ENCODE results near the gene MTA1. TPM values are rescaled to one million over a fixed set of nuclear protein-coding genes. Genes with fewer than 3 reads are reported as not detected.
A peak's percentile ranks its signal among the peaks of the same experiment; 100 is the strongest.

MTA1 gene
- total and polyA plus RNA-seq, 10 of the 15 experiments (the other 5 are each of a cell fraction or from before 2014, with no cell fraction given), result 0.14 to 162 (median 30.6) TPM

DNA sequence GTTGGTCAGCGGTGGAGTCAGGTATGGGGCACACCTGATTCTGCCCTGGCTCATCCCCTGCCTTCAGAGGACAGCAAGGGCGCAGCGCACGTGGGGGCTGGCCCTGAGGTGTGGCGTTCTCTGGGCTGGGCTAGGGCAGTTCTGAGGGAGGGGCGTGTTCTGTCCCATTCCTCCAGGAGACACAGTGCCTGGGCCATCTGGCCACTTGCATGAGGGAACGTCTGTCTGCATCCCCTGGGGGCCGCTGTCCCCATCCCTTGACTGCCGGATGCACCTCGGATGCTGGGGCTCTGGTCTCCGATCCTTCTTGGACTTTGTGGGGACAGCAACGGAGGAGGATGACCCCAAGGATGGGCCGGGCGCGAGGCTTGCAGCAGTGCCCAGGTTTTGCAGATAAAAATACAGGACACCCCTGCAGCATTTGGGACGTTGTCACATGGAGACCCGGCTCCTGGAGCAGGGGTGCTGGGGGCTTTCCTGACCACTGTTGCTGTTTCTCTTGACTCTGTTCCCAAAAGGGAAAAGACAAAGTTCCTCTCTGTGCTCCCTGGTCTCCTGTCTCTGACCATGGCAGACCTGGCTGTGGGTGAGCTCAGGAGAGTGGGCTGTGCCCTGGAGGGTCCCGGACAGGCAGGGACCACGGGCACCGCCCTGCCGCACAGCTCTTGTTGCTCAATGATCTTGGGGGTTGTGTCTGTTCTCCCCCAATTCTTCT, 6.9 kb downstream of the MTA1 start:
- H3K9me3 ChIP-seq (replicated peaks; ENCODE audit: control insufficient read depth, insufficient read depth, low read length), result no peaks in the 10 kb centered on the region; the same call in 2 of the 3 replicates
- H3K27ac ChIP-seq (ENCODE audit: control insufficient read depth, insufficient read depth), result no peak overlapping the region
- in situ Hi-C loops (cut with MboI), result no loop called here
- no peak for FAIRE-seq
- no peaks in the 10 kb centered on the region for H3K27me3 ChIP-seq (replicated peaks in 1 of 2; ENCODE audit: control insufficient read depth in 2 of 2, insufficient read depth in 2 of 2, low read length in 1 of 2)
- H2AFZ ChIP-seq (ENCODE audit: control insufficient read depth, low read depth, low read length), result no peak overlapping the region
- 99% methylated on average over 20 of the region's 21 CpGs for WGBS (ENCODE audit: insufficient coverage, insufficient replicate concordance, low lambda C conversion rate, missing lambda C conversion rate)
- intact Hi-C loops (cut with micrococcal nuclease; ENCODE audit: unreplicated experiment), result no loop called here
- ChIA-PET RAD21 (ENCODE audit: unreplicated experiment) (no interaction called here), SMC1A (ENCODE audit: uncharacterized antibody, unreplicated experiment) (no interaction called here), CTCF (no interaction called here), POLR2A (no interaction called here)
- no peak overlapping the region for H3K4me3 ChIP-seq
- H3K4me1 ChIP-seq (ENCODE audit: control insufficient read depth, insufficient read depth, low read length), result peaks cover 9% of the 10 kb centered on the region
- no peak for DNase-seq (ENCODE audit: low read depth, low spot score)
- H3K36me3 ChIP-seq (ENCODE audit: control insufficient read depth in 2 of 2, insufficient read depth in 2 of 2, low read length in 1 of 2), result peaks cover 4 to 9% of the 10 kb centered on the region in 2 experiments; a peak in 3 of 4 replicates
- peaks cover 47% of the 10 kb centered on the region for H3K79me2 ChIP-seq (ENCODE audit: control insufficient read depth, insufficient read depth, low read length)
- ATAC-seq, result no peak
- H3K4me2 ChIP-seq (ENCODE audit: control insufficient read depth, insufficient read depth), result no peak overlapping the region
- no peak overlapping the region for H3K9ac ChIP-seq (ENCODE audit: control insufficient read depth, insufficient read depth, low read length)
- H4K20me1 ChIP-seq (ENCODE audit: control insufficient read depth, insufficient read depth), result no peaks in the 10 kb centered on the region; the same call in 1 of the 2 replicates
- BruUV-seq (replicated peaks), result no TSS peak
- TF ChIP-seq POLR2A (IDR thresholded peaks at IDR 0.05; ENCODE audit: low read depth, low read length) (0 out of 2 replicates have a peak, but pooled peaks have one; percentile 29), NR2C2 (IDR thresholded peaks at IDR 0.05; ENCODE audit: borderline replicate concordance, control insufficient read depth, insufficient read length, low read depth) (no peak), RUNX3 (IDR thresholded peaks at IDR 0.05; ENCODE audit: low read length) (no peak)

DNA sequence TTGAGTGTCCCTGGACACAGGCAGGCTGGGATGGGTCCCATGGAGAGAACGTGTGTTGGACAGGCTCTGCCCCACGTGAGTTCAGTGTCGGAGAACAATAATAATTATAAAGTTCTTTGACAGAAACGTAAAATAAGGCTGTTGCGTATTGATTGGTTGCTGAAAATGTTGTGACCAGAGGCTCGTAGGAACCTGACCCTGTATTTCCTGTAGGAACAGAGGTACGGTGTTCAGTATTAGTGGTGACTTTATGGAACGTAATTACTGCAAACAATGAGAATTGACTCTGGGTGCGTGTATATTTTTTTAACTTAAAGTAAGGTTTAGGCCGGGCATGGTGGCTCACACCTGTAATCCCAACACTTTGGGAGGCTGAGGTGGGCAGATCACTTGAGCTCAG, 7.8 kb downstream of the MTA1 start:
- 96% methylated on average over 10 of the region's 10 CpGs for WGBS (ENCODE audit: insufficient coverage, insufficient replicate concordance, low lambda C conversion rate, missing lambda C conversion rate)
- CTCF ChIA-PET, result no interaction called here
- TF ChIP-seq, protein P1, sequence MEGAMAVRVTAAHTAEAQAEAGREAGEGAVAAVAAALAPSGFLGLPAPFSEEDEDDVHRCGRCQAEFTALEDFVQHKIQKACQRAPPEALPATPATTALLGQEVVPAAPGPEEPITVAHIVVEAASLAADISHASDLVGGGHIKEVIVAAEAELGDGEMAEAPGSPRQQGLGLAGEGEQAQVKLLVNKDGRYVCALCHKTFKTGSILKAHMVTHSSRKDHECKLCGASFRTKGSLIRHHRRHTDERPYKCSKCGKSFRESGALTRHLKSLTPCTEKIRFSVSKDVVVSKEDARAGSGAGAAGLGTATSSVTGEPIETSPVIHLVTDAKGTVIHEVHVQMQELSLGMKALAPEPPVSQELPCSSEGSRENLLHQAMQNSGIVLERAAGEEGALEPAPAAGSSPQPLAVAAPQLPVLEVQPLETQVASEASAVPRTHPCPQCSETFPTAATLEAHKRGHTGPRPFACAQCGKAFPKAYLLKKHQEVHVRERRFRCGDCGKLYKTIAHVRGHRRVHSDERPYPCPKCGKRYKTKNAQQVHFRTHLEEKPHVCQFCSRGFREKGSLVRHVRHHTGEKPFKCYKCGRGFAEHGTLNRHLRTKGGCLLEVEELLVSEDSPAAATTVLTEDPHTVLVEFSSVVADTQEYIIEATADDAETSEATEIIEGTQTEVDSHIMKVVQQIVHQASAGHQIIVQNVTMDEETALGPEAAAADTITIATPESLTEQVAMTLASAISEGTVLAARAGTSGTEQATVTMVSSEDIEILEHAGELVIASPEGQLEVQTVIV (IDR thresholded peaks at IDR 0.05; ENCODE audit: borderline replicate concordance, partially characterized antibody), result no peak
- no peak for TF ChIP-seq IRF4 (IDR thresholded peaks at IDR 0.05; ENCODE audit: low read depth, low read length)
- no peak for TF ChIP-seq NR2C1 (IDR thresholded peaks at IDR 0.05)
- TF ChIP-seq RAD21 (IDR thresholded peaks at IDR 0.05; ENCODE audit: insufficient read depth, low read depth, low read length), result no peak
- TF ChIP-seq, protein P2, sequence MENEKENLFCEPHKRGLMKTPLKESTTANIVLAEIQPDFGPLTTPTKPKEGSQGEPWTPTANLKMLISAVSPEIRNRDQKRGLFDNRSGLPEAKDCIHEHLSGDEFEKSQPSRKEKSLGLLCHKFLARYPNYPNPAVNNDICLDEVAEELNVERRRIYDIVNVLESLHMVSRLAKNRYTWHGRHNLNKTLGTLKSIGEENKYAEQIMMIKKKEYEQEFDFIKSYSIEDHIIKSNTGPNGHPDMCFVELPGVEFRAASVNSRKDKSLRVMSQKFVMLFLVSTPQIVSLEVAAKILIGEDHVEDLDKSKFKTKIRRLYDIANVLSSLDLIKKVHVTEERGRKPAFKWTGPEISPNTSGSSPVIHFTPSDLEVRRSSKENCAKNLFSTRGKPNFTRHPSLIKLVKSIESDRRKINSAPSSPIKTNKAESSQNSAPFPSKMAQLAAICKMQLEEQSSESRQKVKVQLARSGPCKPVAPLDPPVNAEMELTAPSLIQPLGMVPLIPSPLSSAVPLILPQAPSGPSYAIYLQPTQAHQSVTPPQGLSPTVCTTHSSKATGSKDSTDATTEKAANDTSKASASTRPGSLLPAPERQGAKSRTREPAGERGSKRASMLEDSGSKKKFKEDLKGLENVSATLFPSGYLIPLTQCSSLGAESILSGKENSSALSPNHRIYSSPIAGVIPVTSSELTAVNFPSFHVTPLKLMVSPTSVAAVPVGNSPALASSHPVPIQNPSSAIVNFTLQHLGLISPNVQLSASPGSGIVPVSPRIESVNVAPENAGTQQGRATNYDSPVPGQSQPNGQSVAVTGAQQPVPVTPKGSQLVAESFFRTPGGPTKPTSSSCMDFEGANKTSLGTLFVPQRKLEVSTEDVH (IDR thresholded peaks at IDR 0.05; ENCODE audit: low read depth, partially characterized antibody), result no peak
- no peaks in the 10 kb centered on the region; the same call in 1 of the 2 replicates for H4K20me1 ChIP-seq (ENCODE audit: control insufficient read depth, insufficient read depth)
- H3K27ac ChIP-seq (ENCODE audit: control insufficient read depth, insufficient read depth), result no peak overlapping the region
- H2AFZ ChIP-seq (ENCODE audit: control insufficient read depth, low read depth, low read length), result no peak overlapping the region
- H3K36me3 ChIP-seq (ENCODE audit: control insufficient read depth in 2 of 2, insufficient read depth in 2 of 2, low read length in 1 of 2), result peaks cover 4 to 8% of the 10 kb centered on the region in 2 experiments; a peak in 3 of 4 replicates
- SMC1A ChIA-PET (ENCODE audit: uncharacterized antibody, unreplicated experiment), result no interaction called here
- no peak overlapping the region for H3K4me2 ChIP-seq (ENCODE audit: control insufficient read depth, insufficient read depth)
- BruUV-seq (replicated peaks), result no TSS peak
- H3K9ac ChIP-seq (ENCODE audit: control insufficient read depth, insufficient read depth, low read length), result no peak overlapping the region
- POLR2A ChIA-PET, result no interaction called here
- no peak for FAIRE-seq
- DNase-seq (ENCODE audit: low read depth, low spot score), result no peak
- RAD21 ChIA-PET (ENCODE audit: unreplicated experiment), result no interaction called here
- H3K4me3 ChIP-seq, result no peak overlapping the region
- no peaks in the 10 kb centered on the region; the same call in 2 of the 3 replicates for H3K9me3 ChIP-seq (replicated peaks; ENCODE audit: control insufficient read depth, insufficient read depth, low read length)
- peaks cover under 1% of the 10 kb centered on the region; the same call in 1 of the 2 replicates for H3K4me1 ChIP-seq (ENCODE audit: control insufficient read depth, insufficient read depth, low read length)
- in situ Hi-C loops (cut with MboI) (no loop called here), intact Hi-C loops (cut with micrococcal nuclease; ENCODE audit: unreplicated experiment) (no loop called here)
- H3K79me2 ChIP-seq (ENCODE audit: control insufficient read depth, insufficient read depth, low read length), result peaks cover 39% of the 10 kb centered on the region
- H3K27me3 ChIP-seq (replicated peaks in 1 of 2; ENCODE audit: control insufficient read depth in 2 of 2, insufficient read depth in 2 of 2, low read length in 1 of 2), result no peaks in the 10 kb centered on the region
- no peak for ATAC-seq
